Measurements from ENCODE around the gene GNA12.
"Not testable (repeated sequence)": the region's sequence is repeated elsewhere in the genome, so short reads cannot be mapped to it uniquely, and the experiment has no call there.

- not testable (repeated sequence) for TF ChIP-seq POLR2AphosphoS5 (IDR thresholded peaks at IDR 0.05; ENCODE audit: borderline replicate concordance, low read depth, low read length); EZH2 (IDR thresholded peaks at IDR 0.05)
Observed at GRCh38 chr7:2853552-2853951, 9.4 kb upstream of the GNA12 start.

All from SK-N-MC (cell line).